Spleen (tissue), 7 donors: ENCODE data around the gene FKBP1C.

ENCODE experiments used
- POLR2A ChIP-seq, 3 donors: fragments of 450-650 bp; IDR thresholded peaks; one replicate each; pipeline ENCODE4 v1.5.1; 2017; ENCODE audit warnings: antibody characterized with exemption in 3 of 3, mild to moderate bottlenecking in 1 of 3
- POLR2AphosphoS5 ChIP-seq, 3 donors: sonication (generic); formaldehyde crosslinking; IDR thresholded peaks; one replicate each; pipeline ENCODE4 v1.5.1; 2017; ENCODE audit warnings: antibody characterized with exemption in 3 of 3
- TF ChIP-seq, protein P1 (sequence below), 11 experiments: fragments of 200-600 bp in 7 of 11; fragments of 450-650 bp in 4 of 11; sonication (generic) in 4 of 11; IDR thresholded peaks in 8 of 11; conservative IDR thresholded peaks in 3 of 11; 1 replicate in 7 of 11; 2 replicates in 4 of 11; pipeline versions ENCODE4 v1.4.0 to v1.8.0; 2016 to 2021; ENCODE audit warnings: antibody characterized with exemption in 11 of 11, inconsistent platforms in 4 of 11, mild to moderate bottlenecking in 1 of 11
- donor health status: DM: no; HTN: no; CAD: no; lungs with moderate emphysema.
- donor health status: DM: no; HTN: no; CAD: no.
- donor health status: DM: no; HTN: no; CAD: no.

DNA sequence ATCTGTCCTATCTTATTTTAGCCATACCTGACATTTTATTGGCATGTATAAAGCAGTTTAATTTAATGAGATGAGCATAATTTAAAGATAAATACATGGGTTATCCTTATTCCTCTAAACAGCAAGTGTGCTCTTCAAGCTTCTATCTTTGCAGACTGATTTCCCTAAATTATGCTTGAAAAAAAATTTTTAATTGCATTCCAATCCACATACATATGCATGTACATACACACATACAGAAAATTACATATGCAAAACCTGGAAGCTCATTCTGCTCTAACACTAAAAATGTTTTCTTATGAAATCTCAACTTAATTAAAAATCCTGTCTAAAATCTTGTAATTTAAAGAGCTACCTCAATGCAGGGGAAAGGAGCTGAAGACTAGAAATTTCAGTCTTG, 35.3 kb downstream of the FKBP1C start:
- TF ChIP-seq, protein P1, sequence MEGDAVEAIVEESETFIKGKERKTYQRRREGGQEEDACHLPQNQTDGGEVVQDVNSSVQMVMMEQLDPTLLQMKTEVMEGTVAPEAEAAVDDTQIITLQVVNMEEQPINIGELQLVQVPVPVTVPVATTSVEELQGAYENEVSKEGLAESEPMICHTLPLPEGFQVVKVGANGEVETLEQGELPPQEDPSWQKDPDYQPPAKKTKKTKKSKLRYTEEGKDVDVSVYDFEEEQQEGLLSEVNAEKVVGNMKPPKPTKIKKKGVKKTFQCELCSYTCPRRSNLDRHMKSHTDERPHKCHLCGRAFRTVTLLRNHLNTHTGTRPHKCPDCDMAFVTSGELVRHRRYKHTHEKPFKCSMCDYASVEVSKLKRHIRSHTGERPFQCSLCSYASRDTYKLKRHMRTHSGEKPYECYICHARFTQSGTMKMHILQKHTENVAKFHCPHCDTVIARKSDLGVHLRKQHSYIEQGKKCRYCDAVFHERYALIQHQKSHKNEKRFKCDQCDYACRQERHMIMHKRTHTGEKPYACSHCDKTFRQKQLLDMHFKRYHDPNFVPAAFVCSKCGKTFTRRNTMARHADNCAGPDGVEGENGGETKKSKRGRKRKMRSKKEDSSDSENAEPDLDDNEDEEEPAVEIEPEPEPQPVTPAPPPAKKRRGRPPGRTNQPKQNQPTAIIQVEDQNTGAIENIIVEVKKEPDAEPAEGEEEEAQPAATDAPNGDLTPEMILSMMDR (IDR thresholded peaks at IDR 0.05 in 8 of 11, conservative IDR thresholded peaks at IDR 0.05 in 3 of 11): no peak
- no peak for TF ChIP-seq POLR2A (IDR thresholded peaks at IDR 0.05)
- no peak for TF ChIP-seq POLR2AphosphoS5 (IDR thresholded peaks at IDR 0.05)
